GM19372 (cell line): ENCODE measurements around the gene PMP22.
"Not testable (repeated sequence)": the region's sequence is repeated elsewhere in the genome, so short reads cannot be mapped to it uniquely, and the experiment has no call there.

Experiments
- ATAC-seq: cut with Tn5 transposase; IDR thresholded peaks from one replicate; pipeline ENCODE4 v1.9.1; 2021; ENCODE audit warnings: mild to moderate bottlenecking, low read depth, moderate library complexity; ENCODE audit not compliant: unreplicated experiment

PMP22 gene

DNA sequence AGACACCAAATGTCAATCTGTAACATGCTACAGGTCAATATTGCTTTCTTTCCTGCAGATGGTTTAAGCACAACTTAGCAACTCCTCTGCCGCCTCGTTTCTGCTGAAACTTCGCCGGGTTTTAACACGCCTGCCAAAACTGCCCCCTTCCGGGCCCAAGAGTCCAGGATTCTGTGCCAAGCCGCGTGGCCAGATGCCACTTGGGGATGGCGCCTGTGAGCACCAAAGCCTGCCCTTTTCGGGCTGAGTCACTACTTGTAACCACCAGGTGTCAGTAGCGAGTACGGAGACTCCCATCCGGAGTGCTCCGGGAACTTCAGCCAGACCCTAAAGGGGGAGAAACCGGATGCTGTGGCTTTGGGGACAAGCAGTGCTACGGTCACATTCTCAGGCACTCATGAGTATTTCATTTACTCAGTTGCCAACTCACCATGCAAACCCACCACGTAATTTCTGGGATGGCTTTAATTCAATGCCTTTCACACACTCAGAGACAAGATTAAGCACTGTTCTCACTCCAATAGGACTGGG is 7.8 kb downstream of the PMP22 start:
- ATAC-seq = no peak

DNA sequence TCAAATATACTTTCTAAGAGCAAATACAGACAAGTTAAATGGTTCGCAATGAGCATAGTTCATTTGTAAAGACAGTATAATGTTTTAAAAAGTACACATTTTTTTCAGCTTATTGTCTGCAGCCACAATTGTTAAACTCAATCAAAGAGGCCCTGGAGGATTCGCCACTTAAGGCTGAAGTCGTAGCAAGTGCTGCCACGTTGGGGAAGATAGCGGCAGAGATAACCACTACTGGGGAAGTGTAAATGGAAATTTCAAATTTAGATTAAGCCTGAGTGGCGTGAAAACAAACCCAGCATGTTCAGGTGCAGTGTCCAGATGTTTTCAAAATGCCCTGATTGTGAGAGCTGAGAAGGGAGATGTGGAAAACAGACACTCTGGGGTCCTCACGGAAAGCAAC is 8.4 kb downstream of the PMP22 start:
- ATAC-seq = no peak

DNA sequence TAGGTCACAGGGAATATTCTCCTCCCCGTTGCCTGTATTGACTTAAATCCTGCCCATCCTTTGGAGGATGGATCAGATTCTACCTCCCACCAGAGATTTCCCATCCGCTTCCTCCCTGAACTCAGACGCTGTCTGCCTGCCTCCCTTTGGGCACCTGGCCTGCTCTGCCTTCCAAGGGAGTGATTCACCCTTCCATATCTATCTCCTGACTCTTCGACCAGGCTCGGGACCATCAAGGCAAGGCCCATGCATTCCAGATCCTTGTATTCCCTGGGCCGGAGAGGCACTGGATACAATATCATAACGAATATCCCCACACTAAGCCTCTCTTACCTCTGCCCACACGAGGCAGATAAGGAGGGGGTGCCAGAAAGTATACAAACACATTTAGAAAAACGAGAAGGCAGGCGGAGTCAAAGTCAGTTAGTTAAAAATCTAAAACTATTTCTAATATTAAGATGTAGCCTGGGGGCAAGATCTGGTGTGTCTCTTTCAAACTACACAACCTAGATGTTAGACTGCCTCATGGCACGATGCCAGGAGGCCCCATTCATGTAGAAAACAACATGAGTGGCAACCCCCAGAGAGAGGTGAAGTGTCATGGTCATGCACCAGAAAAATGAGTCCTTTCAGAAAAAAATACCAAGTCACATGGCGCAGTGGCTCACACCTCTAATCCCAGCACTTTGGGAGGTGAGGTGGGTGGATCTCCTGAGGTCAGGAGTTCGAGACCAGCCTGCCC is 9.2 kb downstream of the PMP22 start:
- no peak for ATAC-seq

DNA sequence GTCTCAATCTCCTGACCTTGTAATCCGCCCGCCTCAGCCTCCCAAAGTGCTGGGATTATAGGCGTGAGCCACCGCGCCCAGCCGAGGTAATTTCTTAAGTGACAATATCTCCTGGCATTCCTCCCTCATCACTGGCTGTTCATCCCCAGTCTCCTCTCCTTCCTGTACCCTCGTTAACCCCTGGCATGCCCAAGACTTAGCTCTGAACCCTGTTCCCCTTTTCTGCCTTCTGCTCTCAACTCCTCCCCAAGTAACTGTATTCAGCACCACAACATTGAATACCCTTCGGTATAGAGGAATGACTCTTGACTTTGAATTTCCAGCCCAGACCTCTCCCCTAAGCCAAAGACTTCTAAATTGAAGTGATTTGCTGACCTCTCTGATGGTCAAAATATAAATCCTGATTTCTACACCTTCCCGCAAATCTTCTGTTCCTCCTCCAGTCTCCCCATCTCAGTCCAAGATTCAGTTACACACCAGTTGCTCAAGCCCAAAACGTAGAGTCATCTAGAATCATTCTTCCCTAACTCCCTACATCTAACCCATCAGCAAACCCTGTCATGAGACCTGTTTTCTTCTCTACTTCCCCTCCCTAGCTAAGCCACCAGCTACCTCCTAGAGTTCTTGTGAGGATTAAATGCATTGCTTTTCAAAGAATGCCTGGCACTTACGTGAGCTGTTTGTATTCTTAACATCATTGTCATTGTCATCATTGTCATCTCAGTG is 14.8 kb downstream of the PMP22 start:
- no peak for ATAC-seq

DNA sequence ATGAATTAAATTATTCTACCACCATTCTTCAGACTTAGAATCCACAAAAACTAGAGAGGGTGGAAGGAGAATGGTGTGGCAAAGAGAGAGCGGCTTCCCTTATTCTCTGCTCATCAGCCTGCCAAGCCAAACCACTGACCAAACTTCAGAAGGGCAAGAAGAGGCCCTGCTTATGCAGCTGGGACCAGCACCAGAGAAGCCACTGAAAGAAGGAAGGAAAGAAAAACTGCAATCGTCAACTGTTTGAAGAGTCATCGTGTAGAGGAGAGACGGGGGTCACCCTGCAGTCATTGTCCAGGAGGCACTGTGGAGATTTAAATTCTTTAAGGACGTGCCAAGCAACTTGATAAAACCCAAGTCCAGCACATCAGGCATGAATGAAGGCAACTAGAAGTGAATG is 15.6 kb downstream of the PMP22 start:
- no peak for ATAC-seq

DNA sequence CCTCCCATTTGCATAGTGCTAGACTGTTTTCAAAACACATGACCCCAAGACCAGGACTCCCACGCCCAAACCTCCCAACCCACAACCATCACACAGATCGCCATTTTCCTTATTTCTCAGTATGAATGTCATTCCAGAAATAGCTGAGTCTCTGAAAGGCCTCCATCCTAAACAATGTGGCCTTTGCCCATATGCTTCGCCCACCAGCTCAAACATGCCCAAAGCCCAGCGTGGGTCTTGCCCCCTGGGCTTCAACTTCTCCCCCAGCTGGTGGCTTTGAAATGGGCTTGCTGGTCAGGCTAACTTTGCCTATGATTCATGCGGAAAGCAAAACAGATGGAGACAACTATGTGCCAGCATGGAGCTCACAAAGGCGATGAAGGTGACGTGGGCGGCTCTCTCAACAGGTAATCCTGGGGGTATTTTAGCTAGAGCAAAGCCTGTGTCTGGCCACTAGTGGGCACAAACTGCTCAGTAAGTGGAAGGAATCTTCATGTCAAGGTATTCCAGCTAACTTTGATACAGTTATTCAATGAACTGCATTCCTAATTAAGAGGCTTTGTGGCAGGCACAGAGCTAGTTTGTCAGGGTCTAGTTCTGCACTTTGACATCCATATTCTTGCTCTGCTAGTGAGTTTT is 17.1 kb downstream of the PMP22 start:
- no peak for ATAC-seq

DNA sequence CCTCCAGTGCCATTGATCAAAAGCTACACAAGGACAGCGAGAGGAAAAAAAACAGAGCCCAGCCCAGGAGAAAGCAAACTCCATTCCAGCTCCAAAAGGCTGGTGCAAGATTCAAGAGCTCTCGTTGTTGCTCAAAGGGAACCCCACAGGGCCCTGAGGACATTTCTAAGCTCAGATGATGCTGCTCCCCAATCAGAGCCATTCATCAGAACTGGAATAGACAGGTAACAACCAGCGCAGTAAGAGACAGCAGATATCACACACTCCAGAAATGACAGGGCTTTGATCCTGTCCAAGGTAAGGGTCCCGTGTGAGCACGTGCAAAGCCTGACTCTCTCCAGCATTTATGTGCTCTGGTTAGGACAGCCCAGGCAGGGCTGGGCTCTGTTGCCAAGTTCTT is 20.1 kb downstream of the PMP22 start:
- no peak for ATAC-seq

DNA sequence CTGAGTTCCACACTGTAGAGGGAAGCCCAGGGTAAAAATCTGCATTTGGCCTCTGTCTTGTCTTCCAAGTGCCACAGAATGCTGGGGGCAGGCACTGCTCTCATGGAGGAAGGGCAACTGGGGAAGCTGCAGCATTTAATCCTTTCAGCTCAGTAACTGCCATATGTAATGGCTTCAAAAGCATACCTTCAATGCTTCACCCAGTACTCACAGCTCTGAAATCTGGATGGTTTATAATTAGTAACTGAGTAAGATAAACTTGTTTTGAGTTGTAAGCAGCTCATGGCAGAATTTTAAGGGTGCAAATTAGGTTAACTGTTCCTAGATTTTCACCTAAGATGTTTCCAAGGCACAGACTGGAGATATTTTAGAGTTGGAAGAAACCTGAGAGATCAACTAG is 24.5 kb downstream of the PMP22 start:
- ATAC-seq = no peak

DNA sequence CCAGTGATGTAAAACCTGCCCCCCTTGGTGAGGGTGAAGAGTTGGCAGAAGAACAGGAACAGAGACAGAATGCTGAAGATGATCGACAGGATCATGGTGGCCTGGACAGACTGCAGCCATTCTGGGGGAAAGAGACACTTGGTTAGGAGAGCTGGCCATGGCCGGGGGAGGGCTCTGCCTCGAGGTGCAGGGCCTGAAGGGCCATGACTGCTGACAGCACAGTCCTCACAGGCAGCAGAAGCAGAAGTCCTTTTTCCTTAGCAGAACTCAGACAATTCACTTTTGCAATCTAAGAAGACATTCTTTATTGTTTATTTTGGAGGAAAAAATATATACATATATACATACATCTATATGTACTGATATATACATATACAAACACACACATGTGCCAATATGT is 25.6 kb downstream of the PMP22 start:
- no peak for ATAC-seq

DNA sequence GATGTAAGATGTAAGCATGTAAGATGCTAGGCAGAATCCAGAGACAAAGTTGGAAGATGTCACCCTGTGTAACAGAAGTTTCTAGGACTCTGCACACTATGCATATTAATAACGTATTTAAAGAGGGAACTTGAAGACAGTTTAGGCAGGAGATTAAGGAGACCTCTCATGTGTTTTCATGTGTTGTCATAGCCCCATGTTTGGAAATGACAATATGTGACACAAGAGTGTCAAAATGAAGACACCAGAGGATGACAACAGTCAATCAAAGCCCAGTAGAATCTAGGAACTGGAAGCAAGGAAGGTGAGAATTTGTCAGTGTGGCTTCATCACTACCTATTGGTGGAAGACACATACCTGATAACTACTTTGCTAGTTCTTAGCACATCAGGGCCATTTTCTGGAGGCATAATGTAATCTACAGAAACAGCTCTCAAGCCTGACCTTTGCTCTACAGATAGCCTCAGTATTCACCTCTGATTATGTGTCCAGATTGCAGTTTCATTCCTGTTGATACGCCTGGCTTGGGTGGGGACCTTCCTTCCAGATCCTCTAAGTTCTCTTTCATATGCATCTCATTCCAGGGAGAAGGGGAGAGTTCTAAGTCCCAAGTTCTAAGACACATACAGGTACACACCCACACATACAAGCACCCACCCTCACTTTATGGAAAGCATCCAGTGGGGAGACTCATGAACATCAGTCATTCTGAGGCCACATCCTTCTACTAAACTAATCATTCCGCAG is 26.3 kb downstream of the PMP22 start:
- ATAC-seq = no peak

DNA sequence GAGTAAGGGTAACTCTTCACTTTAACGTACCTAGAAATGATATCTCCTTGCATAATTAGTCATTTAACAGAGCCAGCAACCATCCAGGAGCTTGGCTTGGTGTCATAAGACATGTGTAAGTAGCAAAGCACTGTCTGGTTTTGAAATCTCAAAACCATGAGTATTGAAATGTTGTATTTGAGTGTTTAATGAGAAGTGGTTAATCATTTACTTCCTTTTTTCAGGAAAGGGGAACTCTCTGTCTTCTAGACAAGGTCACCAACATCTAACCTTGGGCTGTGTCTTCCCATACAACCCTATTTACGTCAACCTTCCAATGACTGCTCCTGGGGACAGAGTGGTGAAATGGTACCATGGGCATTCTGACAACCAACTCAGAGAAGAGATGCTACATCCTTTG is 27.1 kb downstream of the PMP22 start:
- no peak for ATAC-seq

DNA sequence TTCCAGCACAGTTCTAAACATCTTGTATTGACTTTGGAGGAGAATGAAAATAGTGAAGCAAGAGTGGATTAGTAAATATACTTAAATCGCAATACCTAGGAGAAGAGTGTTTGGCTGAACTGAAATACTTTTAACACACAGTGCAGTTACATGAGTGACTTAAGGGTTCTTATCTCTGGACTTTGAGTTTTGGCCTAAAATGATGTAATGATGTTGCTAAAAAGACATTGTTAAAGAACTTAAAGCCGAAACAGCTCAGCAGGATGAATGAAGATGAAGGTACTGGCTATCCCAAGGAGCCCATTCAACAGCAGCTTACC is 28.1 kb downstream of the PMP22 start:
- no peak for ATAC-seq

DNA sequence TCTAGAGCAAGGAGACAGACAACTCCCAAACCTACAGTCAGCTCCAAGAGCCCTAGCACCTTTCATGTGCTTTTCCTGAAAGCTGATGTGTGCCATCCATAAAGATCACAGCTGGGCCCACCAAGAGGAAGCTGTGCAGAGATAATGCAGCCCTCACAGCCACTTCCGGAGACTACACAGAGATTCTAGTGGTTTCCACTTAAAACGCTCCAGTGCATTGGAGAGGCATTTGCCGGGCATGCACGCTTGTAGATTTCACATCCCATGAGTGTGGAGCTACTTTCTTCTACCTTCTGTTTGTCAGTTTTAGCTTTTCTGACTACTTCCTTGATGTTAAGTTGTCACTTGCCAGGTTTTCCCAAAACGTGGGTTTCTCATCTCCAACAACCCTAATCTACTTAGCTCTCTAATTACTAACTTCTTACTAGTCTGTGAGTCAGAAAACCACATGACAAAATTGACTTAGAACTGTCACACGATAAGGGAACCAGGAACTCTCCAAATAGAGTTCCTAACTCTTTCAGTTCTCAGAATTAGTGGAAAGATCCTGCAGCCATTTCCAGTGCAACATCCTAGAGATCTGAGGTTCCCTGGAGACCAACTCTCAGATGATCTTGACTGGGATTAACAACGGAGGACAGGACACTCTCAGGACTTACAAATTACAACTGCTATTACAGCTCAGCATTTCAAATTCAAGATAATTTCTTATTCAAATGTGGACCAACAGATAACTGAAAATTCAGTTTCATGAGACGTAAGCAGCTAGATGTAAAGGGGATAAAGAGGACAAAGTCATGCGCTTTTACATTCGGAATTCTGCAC is 28.6 kb downstream of the PMP22 start:
- ATAC-seq = no peak

DNA sequence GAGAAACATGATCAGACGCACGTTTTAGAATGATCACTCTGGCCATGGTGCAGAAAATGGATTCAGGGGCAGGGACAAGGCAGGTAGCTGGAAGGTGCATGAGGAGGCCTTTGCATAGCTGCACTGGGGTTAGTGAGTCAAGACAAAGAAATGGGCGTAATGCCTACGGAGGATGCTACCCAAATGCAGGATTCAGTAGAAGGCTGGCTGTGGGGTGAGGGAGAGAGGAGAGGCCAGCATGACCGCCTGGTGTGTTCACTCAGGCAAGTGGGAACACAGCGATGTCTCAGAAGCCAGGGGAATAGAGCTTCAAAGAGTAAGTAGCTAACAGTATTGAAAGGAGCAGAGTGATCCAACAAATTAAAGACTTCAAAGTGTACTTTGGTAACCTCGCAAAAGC is 31.2 kb downstream of the PMP22 start:
- ATAC-seq = no peak

DNA sequence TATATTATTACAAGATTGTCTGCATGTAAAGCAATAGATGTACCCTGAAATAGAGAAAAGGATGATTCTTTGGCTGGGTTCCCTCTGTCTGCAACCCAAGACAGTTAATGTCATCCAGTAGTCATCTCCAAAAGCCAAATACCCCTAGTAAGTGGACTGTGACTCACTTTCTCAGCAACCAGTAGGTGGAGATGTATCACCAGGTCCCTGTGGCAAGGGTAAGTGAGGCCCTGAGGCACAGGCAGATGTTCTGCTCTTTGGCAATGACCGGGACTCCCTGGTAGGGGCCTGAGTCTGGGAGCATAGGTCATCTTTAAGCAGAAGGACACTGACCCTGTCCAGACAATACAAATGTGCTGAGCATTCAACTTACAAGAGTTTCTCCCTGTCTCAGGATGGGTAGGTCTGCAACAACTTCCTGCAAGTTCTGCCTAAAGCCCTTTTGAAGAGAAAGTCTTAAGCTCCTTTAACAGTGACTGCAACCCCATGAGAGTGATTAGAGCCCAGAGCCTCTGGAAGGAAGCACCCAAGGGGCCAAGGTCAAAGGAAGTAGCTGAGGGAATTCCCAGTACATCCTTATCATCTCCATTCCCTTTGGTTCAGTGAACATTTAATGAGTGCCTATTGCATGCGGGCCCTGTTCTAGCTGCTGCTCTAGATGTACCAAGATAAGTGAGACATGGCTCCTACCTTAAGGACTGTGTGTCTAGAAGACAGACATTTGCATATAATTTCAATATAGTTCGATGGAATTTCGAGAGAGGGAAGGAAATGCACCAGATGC is 31.9 kb downstream of the PMP22 start:
- ATAC-seq = no peak

DNA sequence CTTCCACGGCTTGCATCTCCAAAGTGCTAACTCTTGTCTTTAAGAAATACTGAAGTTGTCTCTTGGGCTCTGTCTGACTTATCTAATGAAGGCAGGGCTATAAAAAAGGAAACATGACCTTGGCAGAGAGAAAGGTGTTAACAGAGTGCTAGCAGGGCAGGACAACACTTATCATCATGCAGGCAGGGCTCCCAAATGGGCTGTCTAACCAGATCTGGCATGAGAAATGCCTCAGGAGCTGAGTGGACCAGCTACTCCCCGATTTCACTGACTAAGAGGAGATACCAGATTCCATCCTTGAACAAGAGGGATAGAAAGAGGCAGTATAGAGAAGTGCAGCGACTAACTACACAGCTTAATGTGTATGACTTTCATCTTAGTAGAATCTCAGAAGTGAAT is 32.6 kb downstream of the PMP22 start:
- no peak for ATAC-seq

DNA sequence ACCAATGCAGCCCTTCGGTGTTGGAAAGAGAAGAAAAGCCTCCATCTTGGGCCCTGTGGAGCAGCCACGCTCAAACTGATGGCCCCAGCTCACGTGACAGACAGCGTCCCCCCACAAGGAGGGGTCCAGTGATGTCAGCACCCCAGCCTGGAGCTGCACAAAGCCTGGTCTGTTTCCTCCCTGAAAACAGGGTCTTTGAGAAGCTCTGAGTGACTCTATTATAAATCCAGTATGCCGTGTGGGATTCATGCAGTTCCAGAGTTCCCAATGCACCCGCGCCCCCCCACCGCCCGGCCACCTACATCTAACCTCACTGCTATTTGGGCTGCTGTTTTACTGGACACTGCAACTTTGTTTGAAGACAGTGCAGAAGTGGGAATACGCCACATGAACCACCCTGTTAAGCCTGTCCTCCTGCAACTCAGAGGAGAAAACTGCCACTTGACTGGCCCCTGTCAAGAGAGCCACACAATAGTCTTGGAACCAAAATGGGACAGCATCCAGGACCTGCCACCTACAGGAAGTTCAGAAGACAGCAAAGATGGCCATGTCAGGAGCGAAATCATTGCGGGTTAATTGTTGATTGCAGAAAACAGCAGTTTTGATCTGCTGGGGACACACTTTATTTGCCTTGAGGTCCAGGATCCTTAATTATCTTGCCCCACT is 33.1 kb downstream of the PMP22 start:
- ATAC-seq = no peak

DNA sequence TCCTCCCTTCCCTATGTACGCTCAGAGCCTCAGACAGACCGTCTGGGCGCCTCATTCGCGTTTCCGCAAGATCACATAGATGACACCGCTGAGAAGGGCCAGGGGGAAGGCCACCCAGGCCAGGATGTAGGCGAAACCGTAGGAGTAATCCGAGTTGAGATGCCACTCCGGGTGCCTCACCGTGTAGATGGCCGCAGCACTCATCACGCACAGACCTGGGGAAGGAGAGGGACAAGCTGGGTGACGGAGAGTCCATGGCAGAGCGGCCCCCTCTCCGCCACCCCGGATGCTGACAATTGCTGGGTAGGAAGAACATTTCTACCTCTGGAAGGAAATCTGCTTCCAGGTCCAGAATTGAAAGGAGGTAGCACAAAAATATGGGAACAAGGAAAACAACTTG is 34.3 kb downstream of the PMP22 start:
- no peak for ATAC-seq

DNA sequence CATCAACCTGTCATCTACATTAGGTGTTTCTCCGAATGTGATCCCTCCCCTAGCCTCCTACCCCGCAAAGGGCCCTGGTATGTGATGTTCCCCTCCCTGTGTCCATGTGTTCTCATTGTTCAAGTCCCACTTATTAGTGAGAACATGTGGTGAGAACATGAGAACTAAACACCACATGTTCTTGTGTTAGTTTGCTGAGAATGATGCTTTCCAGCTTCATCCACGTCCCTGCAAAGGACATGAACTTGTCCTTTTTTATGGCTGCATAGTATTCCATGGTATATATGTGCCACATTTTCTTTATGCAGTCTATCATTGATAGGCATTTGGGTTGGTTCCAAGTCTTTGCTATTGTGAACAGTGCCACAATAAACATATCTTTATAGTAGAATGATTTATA is 43.3 kb downstream of the PMP22 start:
- ATAC-seq = not testable (repeated sequence)
